ENCODE data around the gene KCP. TPM values are rescaled to one million over a fixed set of nuclear protein-coding genes. Genes with fewer than 3 reads are reported as not detected.

KCP gene
- total RNA-seq, 4 donors from 2014 or later, result 0.47 to 1.5 (median 0.87) TPM

GRCh38 chr7:128888039-128888755 lies 22.3 kb downstream of the KCP start:
- H3K4me1 ChIP-seq, result peaks cover 14 to 49% (median 20%) of the 10 kb centered on the region in 3 donors
- H3K27ac ChIP-seq, result no peak overlapping the region
- H3K9me3 ChIP-seq, result no peaks in the 10 kb centered on the region
- no peak for DNase-seq
- no peaks in the 10 kb centered on the region for H3K36me3 ChIP-seq
- intact Hi-C loops (cut with DNase I), result no loop called here
- H3K4me3 ChIP-seq, result no peak overlapping the region
- TF ChIP-seq POLR2A (IDR thresholded peaks at IDR 0.05) (no peak), CTCF (IDR thresholded peaks at IDR 0.05) (no peak)
- WGBS, 2 donors, result 68 to 74% methylated on average over 5 to 6 of the region's 7 CpGs
- peaks cover 0 to 38% (median 0%) of the 10 kb centered on the region in 4 donors for H3K27me3 ChIP-seq

- no peak overlapping the region for H3K4me3 ChIP-seq
- TF ChIP-seq CTCF (IDR thresholded peaks at IDR 0.05) (no peak), POLR2A (IDR thresholded peaks at IDR 0.05) (no peak)
- DNase-seq, result no peak
- peaks cover 8 to 41% (median 13%) of the 10 kb centered on the region in 3 donors for H3K4me1 ChIP-seq
- intact Hi-C loops (cut with DNase I), result no loop called here
- H3K27ac ChIP-seq, result no peak overlapping the region
- H3K36me3 ChIP-seq, result no peaks in the 10 kb centered on the region
- WGBS, 2 donors, result 78 to 81% methylated on average over 4 to 7 of the region's 7 CpGs
- H3K27me3 ChIP-seq, result peaks cover 0 to 38% (median 0%) of the 10 kb centered on the region in 4 donors
- H3K9me3 ChIP-seq, result no peaks in the 10 kb centered on the region
These were observed 23.1 kb downstream of the KCP start for GRCh38 chr7:128887169-128888038.

- no peak for DNase-seq
- 71 to 74% methylated on average over 4 of the region's 14 CpGs for WGBS, 2 donors
- intact Hi-C loops (cut with DNase I), result no loop called here
These were observed 23.9 kb downstream of the KCP start for GRCh38 chr7:128886391-128887168.

GRCh38 chr7:128885370-128886187 lies 24.9 kb downstream of the KCP start:
- 81 to 86% methylated on average over 4 to 9 of the region's 10 CpGs for WGBS, 2 donors
- Histone ChIP-seq H3K27me3 (peaks cover 0 to 25% (median 0%) of the 10 kb centered on the region in 4 donors), H3K36me3 (no peaks in the 10 kb centered on the region), H3K4me3 (no peak overlapping the region), H3K27ac (no peak overlapping the region), H3K4me1 (peaks cover 0 to 23% (median 0%) of the 10 kb centered on the region in 3 donors), H3K9me3 (no peaks in the 10 kb centered on the region)
- no peak for TF ChIP-seq CTCF (IDR thresholded peaks at IDR 0.05)
- no peak for TF ChIP-seq POLR2A (IDR thresholded peaks at IDR 0.05)
- intact Hi-C loops (cut with DNase I), result no loop called here
- DNase-seq, result no peak

More at GRCh38 chr7:128886391-128887168, 23.9 kb downstream of the KCP start:
- TF ChIP-seq POLR2A (IDR thresholded peaks at IDR 0.05) (no peak), CTCF (IDR thresholded peaks at IDR 0.05) (no peak)
- Histone ChIP-seq H3K4me3 (no peak overlapping the region), H3K4me1 (peaks cover 5 to 33% (median 5%) of the 10 kb centered on the region in 3 donors), H3K36me3 (no peaks in the 10 kb centered on the region), H3K27me3 (peaks cover 0 to 35% (median 0%) of the 10 kb centered on the region in 4 donors), H3K27ac (no peak overlapping the region), H3K9me3 (no peaks in the 10 kb centered on the region)

Measured in esophagus squamous epithelium (tissue), 5 donors.